ENCODE measurements around the gene KRT20. TPM values are rescaled to one million over a fixed set of nuclear protein-coding genes. Genes with fewer than 3 reads are reported as not detected.
"Not testable (repeated sequence)": the region's sequence is repeated elsewhere in the genome, so short reads cannot be mapped to it uniquely, and the experiment has no call there.

KRT20 gene
- total RNA-seq, 1 donor from 2014 or later: not detected

- Histone ChIP-seq H3K4me2 (ENCODE audit: low read length) (no peak overlapping the region), H3K9me3 (ENCODE audit: insufficient read depth, low read depth, low read length) (no peaks in the 10 kb centered on the region), H3K79me2 (ENCODE audit: insufficient read depth, low read length) (no peaks in the 10 kb centered on the region), H3K27me3 (ENCODE audit: insufficient read depth, low read length) (no peaks in the 10 kb centered on the region), H3K4me1 (ENCODE audit: insufficient read depth, low read length) (peaks cover 15% of the 10 kb centered on the region), H3K27ac (ENCODE audit: low read depth, low read length) (no peak overlapping the region), H3K9ac (ENCODE audit: low read length) (no peak overlapping the region), H2AFZ (ENCODE audit: low read depth, low read length) (no peak overlapping the region), H4K20me1 (ENCODE audit: insufficient read depth, low read length) (no peaks in the 10 kb centered on the region), H3K4me3 (ENCODE audit: insufficient read depth, low read depth, low read length) (no peak overlapping the region), H3K36me3 (ENCODE audit: insufficient read depth, low read length) (no peaks in the 10 kb centered on the region)
- Mint-ChIP-seq H3K27me3 (ENCODE audit: low read depth, unreplicated experiment) (peaks cover 2% of the 10 kb centered on the region), H3K27ac (ENCODE audit: unreplicated experiment) (peak overlapping the region; percentile 96), H3K4me1 (ENCODE audit: low read depth, unreplicated experiment) (peaks cover 14% of the 10 kb centered on the region), H3K9me3 (ENCODE audit: unreplicated experiment) (no peaks in the 10 kb centered on the region), H3K36me3 (ENCODE audit: low read depth, unreplicated experiment) (no peaks in the 10 kb centered on the region), H3K4me3 (ENCODE audit: unreplicated experiment) (no peak overlapping the region)
- FAIRE-seq (no peak), DNase-seq (ENCODE audit: low read depth) (no peak)
- TF ChIP-seq EZH2 (IDR thresholded peaks at IDR 0.05; ENCODE audit: insufficient read depth, low read length) (no peak), CTCF (IDR thresholded peaks at IDR 0.05; ENCODE audit: insufficient read depth, low read depth, low read length) (no peak)
Observed at GRCh38 chr17:40921026-40921425, 36.0 kb upstream of the KRT20 start.

DNA sequence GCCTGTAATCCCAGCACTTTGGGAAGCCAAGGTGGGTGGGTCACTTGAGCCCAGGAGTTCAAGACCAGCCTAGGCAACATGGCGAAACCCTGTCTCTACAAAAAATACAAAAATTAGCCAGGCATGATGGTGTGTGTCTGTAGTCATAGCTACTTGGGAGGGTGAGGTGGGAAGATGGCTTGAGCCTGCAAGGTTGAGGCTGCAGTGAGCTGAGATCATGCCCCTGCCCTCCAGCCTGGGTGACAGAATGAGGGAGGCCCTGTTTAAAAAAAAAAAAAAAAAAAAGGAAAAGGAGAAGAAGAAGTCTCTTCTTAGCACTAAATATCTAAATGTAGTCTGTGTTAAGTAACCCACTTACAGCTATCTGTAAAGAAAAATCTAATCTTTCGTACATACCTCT lies 32.1 kb upstream of the KRT20 start:
- H3K4me3 Mint-ChIP-seq (ENCODE audit: unreplicated experiment); H3K36me3 ChIP-seq (ENCODE audit: insufficient read depth, low read length); H3K36me3 Mint-ChIP-seq (ENCODE audit: low read depth, unreplicated experiment); DNase-seq (ENCODE audit: low read depth); H3K27ac Mint-ChIP-seq (ENCODE audit: unreplicated experiment); H2AFZ ChIP-seq (ENCODE audit: low read depth, low read length); H3K27ac ChIP-seq (ENCODE audit: low read depth, low read length); H3K9me3 ChIP-seq (ENCODE audit: insufficient read depth, low read depth, low read length); H3K9ac ChIP-seq (ENCODE audit: low read length); FAIRE-seq; H3K27me3 Mint-ChIP-seq (ENCODE audit: low read depth, unreplicated experiment); H4K20me1 ChIP-seq (ENCODE audit: insufficient read depth, low read length); H3K4me3 ChIP-seq (ENCODE audit: insufficient read depth, low read depth, low read length); H3K9me3 Mint-ChIP-seq (ENCODE audit: unreplicated experiment); H3K4me2 ChIP-seq (ENCODE audit: low read length); H3K27me3 ChIP-seq (ENCODE audit: insufficient read depth, low read length); H3K79me2 ChIP-seq (ENCODE audit: insufficient read depth, low read length): not testable (repeated sequence)
- H3K4me1 Mint-ChIP-seq (ENCODE audit: low read depth, unreplicated experiment): peaks cover 17% of the 10 kb centered on the region
- H3K4me1 ChIP-seq (ENCODE audit: insufficient read depth, low read length): peaks cover 19% of the 10 kb centered on the region

DNA sequence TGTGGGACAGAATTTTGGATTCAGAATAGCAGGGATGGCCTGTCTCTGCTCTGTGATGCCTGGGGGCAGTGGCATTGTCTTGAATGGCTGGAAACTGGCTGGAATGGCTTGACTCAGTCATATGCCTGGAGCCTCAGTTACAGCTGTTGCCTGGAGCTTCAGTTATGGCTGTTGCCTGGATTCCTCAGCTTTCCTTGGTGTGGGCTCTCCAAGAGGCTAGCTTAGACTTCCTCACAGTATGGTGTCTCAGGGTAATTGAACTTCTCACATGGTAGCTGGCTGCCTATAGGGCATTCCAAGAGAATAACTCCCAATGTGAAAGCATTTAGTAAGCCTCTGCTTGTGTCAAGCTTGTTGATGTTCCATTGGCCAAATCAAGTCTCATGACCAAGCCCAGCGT lies 31.3 kb upstream of the KRT20 start:
- peaks cover 13% of the 10 kb centered on the region for H3K4me1 Mint-ChIP-seq (ENCODE audit: low read depth, unreplicated experiment)
- H3K27me3 Mint-ChIP-seq (ENCODE audit: low read depth, unreplicated experiment): no peaks in the 10 kb centered on the region
- H3K27ac Mint-ChIP-seq (ENCODE audit: unreplicated experiment): peak overlapping the region; percentile 100
- peak overlapping the region; percentile 8 for H3K4me2 ChIP-seq (ENCODE audit: low read length)
- no peaks in the 10 kb centered on the region for H3K27me3 ChIP-seq (ENCODE audit: insufficient read depth, low read length)
- H3K4me1 ChIP-seq (ENCODE audit: insufficient read depth, low read length): peaks cover 16% of the 10 kb centered on the region
- H3K27ac ChIP-seq (ENCODE audit: low read depth, low read length): peak overlapping the region; percentile 98
- no peaks in the 10 kb centered on the region for H4K20me1 ChIP-seq (ENCODE audit: insufficient read depth, low read length)
- H3K36me3 ChIP-seq (ENCODE audit: insufficient read depth, low read length): no peaks in the 10 kb centered on the region
- no peak overlapping the region for H2AFZ ChIP-seq (ENCODE audit: low read depth, low read length)
- H3K9me3 ChIP-seq (ENCODE audit: insufficient read depth, low read depth, low read length): no peaks in the 10 kb centered on the region
- DNase-seq (ENCODE audit: low read depth) (no peak), FAIRE-seq (no peak)
- H3K79me2 ChIP-seq (ENCODE audit: insufficient read depth, low read length): no peaks in the 10 kb centered on the region
- H3K4me3 Mint-ChIP-seq (ENCODE audit: unreplicated experiment): no peak overlapping the region
- H3K4me3 ChIP-seq (ENCODE audit: insufficient read depth, low read depth, low read length): no peak overlapping the region
- TF ChIP-seq CTCF (IDR thresholded peaks at IDR 0.05; ENCODE audit: insufficient read depth, low read depth, low read length) (no peak), EZH2 (IDR thresholded peaks at IDR 0.05; ENCODE audit: insufficient read depth, low read length) (no peak)
- peak overlapping the region; percentile 69 for H3K9ac ChIP-seq (ENCODE audit: low read length)
- H3K9me3 Mint-ChIP-seq (ENCODE audit: unreplicated experiment): no peaks in the 10 kb centered on the region
- no peaks in the 10 kb centered on the region for H3K36me3 Mint-ChIP-seq (ENCODE audit: low read depth, unreplicated experiment)

Data from astrocyte (in vitro differentiated cells and primary cell).